Measurements from ENCODE around the gene PRPF19.
A peak's percentile ranks its signal among the peaks of the same experiment; 100 is the strongest.

The PRPF19 gene

GRCh38 chr11:60855726-60856633, 50.4 kb downstream of the PRPF19 start, which contains the start of gene PTGDR2:
PTGDR2 (minus strand) TSS chr11:60855950; CDS start chr11:60853722, 2,228 bp downstream.
- DNase-seq, result no peak

DNA sequence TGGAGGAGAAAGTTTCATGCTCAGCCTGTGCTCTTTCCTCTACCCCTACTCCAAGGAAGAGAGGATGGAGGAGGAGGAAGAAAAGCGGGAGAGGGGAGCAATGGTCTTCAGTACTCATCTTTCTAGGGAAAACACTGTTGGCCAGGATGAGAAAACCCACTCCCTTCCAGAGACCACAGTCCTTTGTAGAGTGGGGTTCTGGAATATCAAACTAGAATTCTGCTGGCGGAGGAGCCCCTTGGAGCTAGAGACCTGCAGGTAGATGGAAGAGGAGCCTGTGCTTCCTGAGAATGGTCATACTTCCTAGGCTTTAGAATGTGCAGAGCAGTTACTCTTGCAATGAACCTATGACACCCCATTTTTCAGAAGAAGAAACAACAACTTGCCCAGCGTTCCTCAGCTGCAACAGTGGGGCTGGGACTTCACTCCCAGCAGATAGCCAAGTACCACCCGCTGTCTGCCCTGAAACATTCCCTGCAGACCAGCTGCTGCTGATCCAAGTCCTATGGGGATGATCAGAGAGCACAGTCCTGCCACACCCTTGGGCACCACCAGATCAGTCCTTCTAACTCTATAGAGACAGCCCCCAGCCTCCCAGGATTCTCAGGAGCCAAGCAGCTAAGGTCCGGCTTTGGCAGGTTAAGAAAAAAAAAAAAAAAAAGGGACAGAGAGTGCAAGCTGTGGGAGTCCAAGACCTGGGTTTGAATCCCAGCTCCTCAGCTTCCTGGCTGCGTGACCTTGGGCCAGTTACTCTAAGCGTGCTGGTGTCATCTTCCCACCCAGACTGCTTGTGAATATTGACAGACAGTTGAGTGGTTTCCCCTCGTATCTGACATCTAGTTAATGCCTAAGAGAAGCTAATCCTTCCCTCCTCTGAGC, 51.3 kb downstream of the PRPF19 start:
- DNase-seq, result no peak

DNA sequence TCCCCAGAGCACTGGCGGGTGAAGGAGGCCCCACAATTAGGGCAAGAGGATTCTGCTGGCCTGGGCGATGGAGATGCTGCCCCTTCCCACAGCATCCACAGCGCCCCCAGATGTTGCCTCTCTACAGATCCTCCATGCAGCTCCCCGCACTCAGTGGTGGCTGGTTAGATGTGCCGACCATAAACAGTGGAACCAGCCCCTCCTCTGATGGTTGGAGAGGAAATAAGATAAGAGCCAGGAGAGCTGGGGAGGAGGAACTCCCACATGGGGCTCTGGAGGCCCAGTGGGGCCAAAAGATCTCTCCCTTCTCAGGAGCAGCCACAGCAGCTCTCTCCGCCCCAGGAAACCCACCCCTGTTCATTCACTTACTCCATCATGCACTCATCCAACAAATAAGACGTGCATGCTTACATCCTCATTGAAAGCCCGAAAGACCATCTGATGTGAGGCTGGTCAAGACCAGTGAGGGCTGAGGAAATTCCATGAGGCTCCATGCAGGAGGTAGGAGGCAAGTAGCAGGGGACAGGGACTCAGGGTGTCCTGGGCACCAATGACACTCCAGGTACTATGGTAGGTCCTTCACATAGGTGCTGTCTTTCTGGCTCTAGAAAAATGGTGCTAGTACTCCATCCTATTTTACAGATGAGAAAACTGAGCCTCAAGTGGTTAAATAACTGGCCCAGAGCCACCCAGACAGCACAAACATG, 52.1 kb downstream of the PRPF19 start:
- no peak for DNase-seq

GRCh38 chr11:60852982-60853950, 53.1 kb downstream of the PRPF19 start:
- DNase-seq, result no peak

GRCh38 chr11:60852117-60852981, 54.0 kb downstream of the PRPF19 start:
- DNase-seq, result no peak

DNA sequence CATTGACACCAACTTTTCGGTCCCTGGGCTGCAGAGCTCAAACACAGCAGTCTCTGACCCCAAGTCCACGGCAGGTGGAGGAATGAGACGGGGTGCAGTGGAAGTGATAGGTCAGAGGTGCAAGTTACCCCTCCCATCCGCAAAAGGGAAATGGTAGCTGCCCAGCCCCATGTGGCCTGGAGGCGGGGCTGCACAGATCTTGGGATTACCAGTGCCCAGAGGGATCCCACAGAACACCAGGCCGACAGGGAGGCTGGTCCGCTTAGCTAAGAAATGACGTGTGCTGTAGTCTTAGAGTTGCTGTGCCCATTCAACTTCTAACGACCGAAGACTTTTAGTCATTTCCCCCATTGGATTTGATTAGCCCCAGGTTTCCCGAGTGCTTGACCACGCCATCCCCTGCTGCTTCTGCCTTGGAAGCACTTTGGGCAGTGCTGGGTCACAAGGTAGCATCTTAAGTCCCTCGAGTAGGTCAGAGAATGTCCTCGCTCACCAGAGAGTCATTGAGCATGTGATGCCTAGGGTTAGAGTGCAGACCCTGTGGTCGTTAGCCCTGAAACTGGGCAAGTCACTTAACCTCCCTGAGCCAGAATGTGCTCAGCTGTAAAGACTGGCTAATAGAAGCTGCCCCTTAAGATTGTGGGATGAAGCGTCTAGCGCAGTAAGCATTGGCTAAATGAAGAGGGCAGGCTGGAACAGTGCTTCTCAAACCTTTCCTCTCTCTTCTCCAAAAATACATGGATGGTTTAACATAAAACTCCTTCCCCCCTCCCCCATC, 54.9 kb downstream of the PRPF19 start:
- no peak for DNase-seq

- DNase-seq, result no peak
Observed at GRCh38 chr11:60849641-60850520, 56.5 kb downstream of the PRPF19 start.

- no peak for DNase-seq
Observed at GRCh38 chr11:60848714-60849151, 57.7 kb downstream of the PRPF19 start.

DNA sequence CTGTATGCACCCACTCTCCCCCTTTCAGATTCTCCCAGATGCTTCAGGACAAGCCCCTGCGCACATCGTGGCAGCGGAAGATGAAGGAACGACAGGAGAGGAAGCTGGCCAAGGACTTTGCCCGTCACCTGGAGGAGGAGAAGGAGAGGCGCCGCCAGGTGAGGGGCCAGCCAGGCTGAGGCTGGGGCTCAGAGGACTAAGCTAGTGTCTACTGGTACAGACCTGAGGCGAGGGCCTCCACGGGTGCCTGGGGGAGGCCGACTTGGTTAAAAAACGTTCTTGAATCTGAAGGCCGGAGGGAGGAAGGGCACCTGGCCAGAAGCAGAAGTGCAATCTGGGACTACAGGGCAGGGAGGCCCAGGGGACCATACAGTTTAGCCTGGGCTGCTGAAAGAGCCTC, 58.5 kb downstream of the PRPF19 start:
- no peak for DNase-seq

DNA sequence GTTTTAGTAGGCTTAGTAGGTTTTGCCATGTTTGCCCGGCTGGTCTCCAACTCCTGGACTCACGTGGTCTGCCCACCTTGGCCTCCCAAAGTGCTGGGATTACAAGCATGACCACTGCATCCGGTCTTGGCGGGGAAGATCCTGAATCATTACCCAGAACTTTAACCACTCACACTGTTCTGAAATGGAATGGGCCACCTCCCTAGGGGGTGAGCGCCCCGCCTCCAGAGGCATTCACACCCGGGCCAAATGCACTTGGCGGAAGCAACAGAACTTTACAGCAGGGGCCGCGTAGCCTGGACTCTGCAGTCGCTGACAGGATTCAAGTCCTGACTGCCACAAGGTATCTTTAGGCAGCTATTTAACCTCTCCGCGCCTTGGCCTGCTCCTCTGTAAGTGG, 59.1 kb downstream of the PRPF19 start:
- DNase-seq, result no peak

DNA sequence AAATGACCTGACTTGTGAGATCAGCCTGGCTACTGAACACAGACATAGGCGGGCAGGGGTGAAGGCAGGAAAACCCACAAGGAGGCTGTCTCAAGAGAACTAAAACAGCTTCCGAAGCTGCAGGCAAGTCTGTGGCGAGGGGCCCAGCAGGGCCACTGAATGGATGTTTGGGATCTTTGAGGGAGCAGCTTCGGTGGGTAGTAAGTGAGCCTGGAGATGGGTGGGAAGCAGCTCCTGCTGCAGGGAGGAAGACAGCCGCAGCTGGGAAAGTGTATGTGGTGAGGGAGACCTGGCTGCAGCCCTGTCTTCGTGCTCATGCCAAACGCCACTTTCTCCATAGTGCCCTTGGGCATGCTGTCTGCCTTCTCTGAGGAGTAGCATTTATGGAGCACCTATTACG, 61.0 kb downstream of the PRPF19 start:
- DNase-seq, result no peak

- no peak for DNase-seq
Observed at GRCh38 chr11:60844870-60845221, 61.5 kb downstream of the PRPF19 start.

GRCh38 chr11:60844045-60844869, 62.1 kb downstream of the PRPF19 start:
- no peak for DNase-seq

- no peak for DNase-seq
Observed at GRCh38 chr11:60842668-60843600, 63.5 kb downstream of the PRPF19 start.

GRCh38 chr11:60841797-60842667, 64.4 kb downstream of the PRPF19 start, which contains the start of gene CCDC86:
CCDC86 (plus strand) TSS chr11:60842113; CDS start chr11:60842125, 12 bp downstream.
- peak; percentile 20 for DNase-seq

Data from SHP77 treated with DMSO at 0.1 percent for 48 hours (cell line).